Mesenchymal stem cell (in vitro differentiated cells and primary cell): ENCODE data around the gene FRMD4A.
"Not testable (repeated sequence)": the region's sequence is repeated elsewhere in the genome, so short reads cannot be mapped to it uniquely, and the experiment has no call there.

ENCODE experiments used
- DNase-seq: peaks from one replicate; pipeline ENCODE4 v3.0.0-alpha.2; 2013
- H2AFZ ChIP-seq: one replicate; pipeline ENCODE4 v1.6.1; 2013; ENCODE audit warnings: low read depth, mild to moderate bottlenecking, control low read depth, inconsistent platforms, low read length, moderate library complexity
- H2AK5ac ChIP-seq: 2 replicates; pipeline ENCODE4 v1.6.1; 2013; ENCODE audit warnings: low read length, moderate library complexity, mild to moderate bottlenecking, inconsistent platforms; ENCODE audit not compliant: severe bottlenecking
- H2BK120ac ChIP-seq: one replicate; pipeline ENCODE4 v1.6.1; 2013; ENCODE audit warnings: low read depth, mild to moderate bottlenecking, inconsistent platforms, low read length, moderate library complexity
- H2BK12ac ChIP-seq, 2 experiments: one replicate each; pipeline ENCODE4 v1.6.1; 2013; ENCODE audit warnings: inconsistent platforms in 2 of 2, low read length in 2 of 2, mild to moderate bottlenecking in 2 of 2, moderate library complexity in 2 of 2, control low read depth in 1 of 2
- H2BK15ac ChIP-seq: one replicate; pipeline ENCODE4 v1.6.1; 2013; ENCODE audit warnings: mild to moderate bottlenecking, low read depth, inconsistent platforms; ENCODE audit not compliant: poor library complexity, severe bottlenecking
- H2BK5ac ChIP-seq: 2 replicates; pipeline ENCODE4 v1.6.1; 2013; ENCODE audit warnings: low read depth, mild to moderate bottlenecking, low read length, control low read depth, inconsistent platforms; ENCODE audit not compliant: poor library complexity, severe bottlenecking
- H3K14ac ChIP-seq, 2 experiments: one replicate each; pipeline ENCODE4 v1.6.1; 2013; ENCODE audit warnings: inconsistent platforms in 2 of 2, low read length in 2 of 2, control low read depth in 1 of 2, mild to moderate bottlenecking in 1 of 2, moderate library complexity in 1 of 2
- H3K18ac ChIP-seq, 2 experiments: one replicate each; pipeline ENCODE4 v1.6.1; 2013; ENCODE audit warnings: inconsistent platforms in 2 of 2, low read length in 2 of 2, control low read depth in 1 of 2, low read depth in 1 of 2, mild to moderate bottlenecking in 1 of 2
- H3K23ac ChIP-seq, 2 experiments: one replicate each; pipeline ENCODE4 v1.6.1; 2013; ENCODE audit warnings: inconsistent platforms in 2 of 2, low read length in 2 of 2, mild to moderate bottlenecking in 2 of 2, moderate library complexity in 2 of 2, control low read depth in 1 of 2
- H3K27ac ChIP-seq: 2 replicates; pipeline ENCODE4 v1.5.1; 2013; ENCODE audit warnings: mild to moderate bottlenecking, moderate library complexity, low read length, control low read depth, inconsistent platforms; ENCODE audit not compliant: poor library complexity, severe bottlenecking
- H3K27me3 ChIP-seq, 2 experiments: 2 replicates each; pipeline versions ENCODE4 v1.6.1 to v1.7.0; 2013; ENCODE audit warnings: low read length in 2 of 2, mild to moderate bottlenecking in 2 of 2, moderate library complexity in 2 of 2, control low read depth in 1 of 2, inconsistent platforms in 1 of 2; ENCODE audit not compliant: control insufficient read depth in 1 of 2, insufficient read depth in 1 of 2
- H3K36me3 ChIP-seq, 2 experiments: 2 replicates each; pipeline versions ENCODE4 v1.6.1 to v1.7.0; 2013; ENCODE audit warnings: low read length in 2 of 2, control low read depth in 1 of 2, inconsistent platforms in 1 of 2, low read depth in 1 of 2, mild to moderate bottlenecking in 1 of 2; ENCODE audit not compliant: insufficient read depth in 2 of 2, control insufficient read depth in 1 of 2
- H3K4ac ChIP-seq, 2 experiments: one replicate each; pipeline ENCODE4 v1.6.1; 2013; ENCODE audit warnings: inconsistent platforms in 2 of 2, low read length in 2 of 2, mild to moderate bottlenecking in 2 of 2, moderate library complexity in 2 of 2, control low read depth in 1 of 2, low read depth in 1 of 2
- H3K4me1 ChIP-seq: 2 replicates; pipeline ENCODE4 v1.6.1; 2013; ENCODE audit warnings: low read depth, low read length, control low read depth; ENCODE audit not compliant: control insufficient read depth, insufficient read depth
- H3K4me2 ChIP-seq: 2 replicates; pipeline ENCODE4 v1.6.1; 2013; ENCODE audit warnings: low read length, mild to moderate bottlenecking, inconsistent platforms; ENCODE audit not compliant: poor library complexity, severe bottlenecking
- H3K4me3 ChIP-seq, 2 experiments: 2 replicates each; pipeline versions ENCODE4 v1.5.1 to v1.7.0; 2013; ENCODE audit warnings: low read length in 2 of 2, mild to moderate bottlenecking in 2 of 2, control low read depth in 1 of 2, low read depth in 1 of 2; ENCODE audit not compliant: insufficient read depth in 1 of 2
- H3K79me1 ChIP-seq: replicated peaks from 2 replicates; pipeline ENCODE4 v1.6.1; 2013; ENCODE audit warnings: mild to moderate bottlenecking, control low read depth, low read length, inconsistent platforms; ENCODE audit not compliant: poor library complexity, severe bottlenecking
- H3K9ac ChIP-seq: 2 replicates; pipeline ENCODE4 v1.7.0; 2013; ENCODE audit warnings: mild to moderate bottlenecking, low read length, moderate library complexity
- H3K9me3 ChIP-seq: 2 replicates; pipeline ENCODE4 v1.7.0; 2013; ENCODE audit warnings: mild to moderate bottlenecking, low read length; ENCODE audit not compliant: control insufficient read depth
- H4K8ac ChIP-seq: one replicate; pipeline ENCODE4 v1.6.1; 2013; ENCODE audit warnings: inconsistent platforms, mild to moderate bottlenecking, low read length, moderate library complexity
- H4K91ac ChIP-seq: one replicate; pipeline ENCODE4 v1.6.1; 2013; ENCODE audit warnings: mild to moderate bottlenecking, low read length, inconsistent platforms
- WGBS: methylation state at CpG from one replicate; pipeline ENCODE4 v1.1.7; 2013; ENCODE audit warnings: mixed read lengths; 5-methylcytosine and 5-hydroxymethylcytosine counted together

Gene FRMD4A

DNA sequence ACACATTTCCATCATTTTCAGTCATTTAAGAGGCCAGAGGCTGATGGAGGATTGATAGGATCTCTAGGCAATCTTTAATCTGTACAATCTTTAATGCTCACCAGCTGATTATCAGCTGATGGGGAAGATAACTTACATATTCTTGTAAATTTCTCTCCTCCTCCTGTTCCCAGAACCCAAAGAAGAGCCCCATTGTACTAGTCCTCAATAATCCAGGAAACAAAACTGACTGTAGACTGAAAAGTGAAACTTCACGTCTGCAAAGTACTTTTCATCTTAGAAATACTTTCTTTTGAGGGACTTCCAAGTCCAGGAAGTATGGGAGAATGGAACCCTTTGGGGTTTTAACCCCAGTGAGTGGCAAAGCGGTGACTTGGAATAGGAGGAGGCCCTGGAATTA is 283.3 kb downstream of the FRMD4A start:
- no peak overlapping the region for H2AFZ ChIP-seq
- H3K4me3 ChIP-seq = no peak overlapping the region
- H3K9ac ChIP-seq = peak overlapping the region; percentile 26
- H3K4me2 ChIP-seq = no peak overlapping the region
- H3K79me1 ChIP-seq = no peaks in the 10 kb centered on the region
- no peak for DNase-seq
- no peak overlapping the region for H3K14ac ChIP-seq
- no peak overlapping the region for H2BK120ac ChIP-seq
- no peak overlapping the region for H3K18ac ChIP-seq
- no peak overlapping the region for H2BK5ac ChIP-seq
- no peak overlapping the region for H4K8ac ChIP-seq
- no peak overlapping the region for H2BK15ac ChIP-seq
- H3K9me3 ChIP-seq = no peaks in the 10 kb centered on the region
- 100% methylated on average over 2 of the region's 2 CpGs for WGBS
- H3K4me1 ChIP-seq = no peaks in the 10 kb centered on the region
- no peak overlapping the region for H2BK12ac ChIP-seq
- H3K27me3 ChIP-seq = no peaks in the 10 kb centered on the region
- no peaks in the 10 kb centered on the region for H3K36me3 ChIP-seq
- H3K4ac ChIP-seq = no peak overlapping the region
- H3K23ac ChIP-seq = no peak overlapping the region
- no peak overlapping the region for H2AK5ac ChIP-seq
- no peak overlapping the region for H4K91ac ChIP-seq
- no peak overlapping the region for H3K27ac ChIP-seq

DNA sequence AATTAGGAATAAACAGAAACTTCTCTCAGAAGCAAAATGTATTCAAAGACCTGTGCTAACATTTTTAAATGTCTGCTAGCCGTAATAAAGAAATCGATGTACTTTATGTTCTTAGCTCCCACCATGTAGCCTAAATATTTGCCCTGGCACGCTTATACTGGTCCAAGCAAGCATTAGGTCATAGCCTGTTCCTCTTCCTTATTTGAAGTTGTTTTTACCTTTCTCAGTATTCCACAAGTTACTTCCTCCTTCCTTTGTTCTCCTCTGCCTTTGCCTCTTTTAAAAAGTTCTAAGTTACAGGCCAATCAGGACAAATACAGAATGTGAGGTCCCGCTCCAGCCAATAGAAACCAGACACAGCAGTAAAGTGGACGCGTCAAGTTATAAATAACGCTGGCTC is 288.7 kb downstream of the FRMD4A start:
- H3K4me1 ChIP-seq, H2AK5ac ChIP-seq, H3K4me2 ChIP-seq, H4K91ac ChIP-seq, H3K14ac ChIP-seq, H3K23ac ChIP-seq, H2BK5ac ChIP-seq, H3K4me3 ChIP-seq, H2BK12ac ChIP-seq, H3K9me3 ChIP-seq, H3K27ac ChIP-seq, H3K4ac ChIP-seq, H4K8ac ChIP-seq, H3K36me3 ChIP-seq, H2BK15ac ChIP-seq, H3K27me3 ChIP-seq, H2AFZ ChIP-seq, H3K18ac ChIP-seq, DNase-seq, H2BK120ac ChIP-seq, H3K79me1 ChIP-seq: not testable (repeated sequence)
- WGBS = 97% methylated on average over 7 of the region's 7 CpGs
- H3K9ac ChIP-seq = peak overlapping the region; percentile 81

DNA sequence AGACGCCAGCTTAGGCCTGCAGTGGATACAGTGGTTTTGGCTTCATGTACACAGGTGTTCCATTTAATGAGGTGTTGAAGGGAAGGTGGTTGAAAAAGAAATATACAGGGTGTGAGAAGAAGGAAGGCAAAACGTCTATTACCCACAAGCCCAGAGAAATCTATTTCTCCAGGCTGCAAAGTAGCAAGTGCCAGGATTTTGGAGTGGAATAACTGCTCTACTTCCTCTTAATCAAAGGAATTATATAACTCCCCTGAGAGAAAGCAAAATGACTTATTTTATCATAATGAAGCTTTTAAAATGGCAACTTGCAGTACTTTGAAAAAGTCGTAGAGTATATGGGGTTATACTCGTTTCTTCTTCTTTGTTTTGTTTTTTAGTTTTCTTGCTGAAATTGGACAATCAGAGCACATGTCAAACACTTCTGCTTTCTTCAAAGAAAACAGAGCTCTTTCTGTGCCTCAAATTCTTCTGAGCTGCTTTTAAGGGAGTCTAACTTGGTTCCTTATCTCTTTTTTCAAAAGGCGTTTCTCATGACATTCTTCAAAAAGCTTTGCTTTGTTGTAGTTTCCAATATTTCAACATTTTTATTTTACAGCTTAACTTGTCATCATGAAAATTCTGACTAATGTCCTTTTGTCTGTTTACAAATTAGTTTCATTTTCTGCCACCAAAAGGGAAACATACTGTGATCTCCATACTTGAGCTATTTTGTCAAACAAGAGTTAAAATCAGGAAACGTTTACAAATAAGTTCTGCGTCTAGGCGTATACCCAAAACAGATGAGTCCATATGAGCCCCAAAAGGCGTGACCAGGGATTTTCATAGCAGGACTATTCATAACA is 289.7 kb downstream of the FRMD4A start:
- H3K18ac ChIP-seq = no peak overlapping the region
- H3K9me3 ChIP-seq = no peaks in the 10 kb centered on the region
- H3K4me1 ChIP-seq = peaks cover 1% of the 10 kb centered on the region
- H3K4me2 ChIP-seq = no peak overlapping the region
- no peak overlapping the region for H2BK120ac ChIP-seq
- no peaks in the 10 kb centered on the region for H3K79me1 ChIP-seq
- no peak overlapping the region for H2AK5ac ChIP-seq
- peak overlapping the region; percentile 81 for H3K9ac ChIP-seq
- no peak overlapping the region for H3K27ac ChIP-seq
- peak; percentile 39 for DNase-seq
- H3K4ac ChIP-seq = no peak overlapping the region
- no peak overlapping the region for H3K14ac ChIP-seq
- H2AFZ ChIP-seq = no peak overlapping the region
- H3K4me3 ChIP-seq = peak overlapping the region in 1 of 2 experiments; percentile 39
- WGBS = 80% methylated on average over 7 of the region's 9 CpGs
- no peak overlapping the region for H2BK5ac ChIP-seq
- H3K27me3 ChIP-seq = no peaks in the 10 kb centered on the region
- H4K8ac ChIP-seq = no peak overlapping the region
- no peak overlapping the region for H4K91ac ChIP-seq
- H2BK12ac ChIP-seq = no peak overlapping the region
- H3K23ac ChIP-seq = no peak overlapping the region
- H3K36me3 ChIP-seq = no peaks in the 10 kb centered on the region
- no peak overlapping the region for H2BK15ac ChIP-seq

DNA sequence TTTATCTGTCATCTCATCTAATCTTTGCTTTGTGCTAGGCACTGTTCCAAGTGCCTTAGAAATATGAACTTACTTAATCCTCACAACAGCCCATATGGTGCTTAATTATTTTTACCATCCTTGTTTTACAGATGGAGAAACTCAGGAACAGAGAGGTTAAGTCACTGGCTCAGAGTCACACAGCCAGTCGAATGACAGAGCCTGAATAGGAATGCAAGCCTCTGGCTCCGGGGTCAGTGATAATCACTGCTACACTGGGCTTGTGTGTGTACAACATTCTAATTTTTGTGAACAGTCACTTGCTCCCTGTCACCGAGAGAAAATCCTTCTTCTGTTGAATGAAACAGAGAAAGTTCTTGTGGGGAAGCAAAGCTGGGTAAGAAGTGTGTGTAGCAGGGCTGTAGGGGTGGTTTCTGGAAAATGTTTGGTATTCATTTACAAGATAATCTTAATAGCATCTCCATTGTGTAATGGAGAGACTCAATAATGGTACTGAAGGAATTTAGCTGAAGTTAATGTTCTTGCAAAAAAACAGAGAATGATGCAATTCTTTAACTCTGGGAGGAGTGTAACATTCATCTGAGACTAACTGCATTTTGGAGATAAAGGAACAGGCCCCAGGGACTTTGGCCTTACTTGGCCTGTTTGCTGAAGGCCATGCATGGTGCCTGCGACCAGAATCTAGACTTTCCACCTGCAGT is 290.6 kb downstream of the FRMD4A start:
- Histone ChIP-seq H3K23ac (no peak overlapping the region), H3K36me3 (no peaks in the 10 kb centered on the region), H3K4me3 (peak overlapping the region in 1 of 2 experiments; percentile 26), H3K14ac (no peak overlapping the region), H3K4me2 (no peak overlapping the region), H3K9me3 (no peaks in the 10 kb centered on the region), H3K4ac (no peak overlapping the region), H2BK5ac (no peak overlapping the region), H2BK120ac (no peak overlapping the region), H2AFZ (no peak overlapping the region), H2BK15ac (no peak overlapping the region), H3K9ac (peak overlapping the region; percentile 81), H3K4me1 (peaks cover 1% of the 10 kb centered on the region), H4K91ac (no peak overlapping the region), H3K27ac (no peak overlapping the region), H4K8ac (no peak overlapping the region), H2AK5ac (no peak overlapping the region), H3K18ac (no peak overlapping the region), H2BK12ac (no peak overlapping the region), H3K79me1 (no peaks in the 10 kb centered on the region), H3K27me3 (no peaks in the 10 kb centered on the region)
- WGBS = 78% methylated on average over 4 of the region's 4 CpGs
- peak; percentile 77 for DNase-seq
